GM18909 (cell line): ENCODE data around the gene PEAR1.

Experiments
- ATAC-seq: cut with Tn5 transposase; IDR thresholded peaks from one replicate; pipeline ENCODE4 v1.9.1; 2021; ENCODE audit warnings: mild to moderate bottlenecking; ENCODE audit not compliant: unreplicated experiment, poor library complexity

The PEAR1 gene

DNA sequence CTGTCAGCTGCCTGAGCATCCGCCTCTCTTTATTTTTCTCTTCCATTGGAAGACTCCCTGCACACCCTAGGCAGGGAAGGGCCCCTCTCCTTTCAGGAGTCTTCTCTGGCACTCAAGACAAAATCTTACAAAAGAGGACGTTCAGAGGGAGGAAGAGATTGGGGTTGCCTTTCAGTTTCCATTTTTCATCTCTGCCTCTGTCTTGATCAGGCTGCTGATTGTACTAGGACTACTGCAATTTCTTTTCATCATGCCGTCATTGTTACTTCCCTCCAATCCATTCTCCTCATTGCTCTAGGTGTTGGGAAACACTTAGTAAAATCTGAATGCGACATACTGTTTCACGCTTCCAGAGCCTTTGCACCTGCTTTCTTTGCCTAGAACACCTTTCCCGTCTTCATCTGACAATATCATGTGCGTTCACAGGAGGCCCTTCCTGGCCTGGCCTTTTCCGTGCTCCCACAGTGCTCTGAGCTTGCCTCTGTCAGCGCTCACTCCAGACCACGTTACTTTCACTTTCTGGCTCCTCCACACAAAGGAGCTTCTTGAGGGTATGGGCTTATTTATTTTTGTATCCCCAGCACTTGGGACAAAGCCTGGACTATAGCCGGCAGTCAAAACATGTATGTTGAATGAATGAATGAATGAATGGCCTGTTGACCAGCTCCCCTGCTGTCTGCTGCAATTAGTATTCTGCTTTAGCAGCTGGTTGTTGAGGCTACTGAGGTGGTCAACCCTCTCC is 37.9 kb downstream of the PEAR1 start:
- ATAC-seq, result no peak

DNA sequence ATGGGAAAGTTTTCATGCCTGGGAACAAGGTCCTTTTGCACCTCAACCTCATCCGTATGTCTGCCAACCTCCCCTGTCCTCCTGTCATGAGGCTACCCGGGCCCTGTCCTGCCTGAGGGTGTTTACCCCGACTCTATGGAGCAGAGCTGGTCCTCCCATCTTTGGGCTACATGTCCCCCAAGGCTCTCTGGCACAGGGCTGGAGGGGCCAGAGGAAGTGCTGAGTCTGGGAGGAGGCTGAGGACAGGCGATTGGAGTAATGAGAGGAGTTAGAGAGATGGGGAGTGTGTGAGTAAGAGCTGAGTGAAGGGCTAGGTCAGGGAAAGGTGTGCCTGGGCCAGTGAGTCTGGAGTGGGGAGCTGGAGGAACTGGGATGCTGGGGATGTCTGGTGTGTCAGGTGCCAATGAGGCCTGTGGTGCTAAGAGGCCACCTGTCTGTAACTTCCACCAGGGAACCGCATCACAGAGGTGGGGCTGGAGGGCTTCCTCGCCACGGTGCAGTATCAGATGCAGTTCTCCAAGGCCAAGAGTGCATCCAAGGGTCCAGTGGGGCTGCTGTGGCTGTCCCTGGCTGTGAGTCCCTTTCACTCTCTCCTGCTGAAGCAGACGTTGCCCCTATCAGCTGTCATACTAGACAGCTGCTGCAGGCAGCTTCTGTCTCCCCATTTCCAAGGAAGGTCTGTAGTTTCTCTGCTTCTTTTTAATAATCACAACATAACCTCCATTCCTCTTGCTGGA is 38.6 kb downstream of the PEAR1 start:
- no peak for ATAC-seq

DNA sequence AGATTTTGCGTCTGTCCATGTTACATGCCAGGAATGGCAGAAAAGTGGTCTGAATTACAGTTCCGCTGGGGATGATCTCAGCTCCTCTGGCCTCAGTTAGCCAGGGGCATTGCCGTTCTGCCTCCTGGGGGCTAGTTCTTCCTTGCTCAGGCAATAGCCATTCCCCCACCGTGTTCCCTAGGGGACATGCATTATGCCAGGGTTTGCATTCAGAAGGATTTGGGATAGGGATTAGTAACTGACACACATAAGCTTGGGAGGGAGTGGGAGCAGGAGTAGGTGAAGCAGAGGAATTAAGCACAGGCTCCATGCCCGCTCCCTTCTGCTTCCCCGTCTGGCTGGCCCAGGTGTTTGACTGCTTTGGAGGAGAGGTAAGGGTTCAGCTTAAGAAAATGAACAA is 39.6 kb downstream of the PEAR1 start:
- no peak for ATAC-seq

DNA sequence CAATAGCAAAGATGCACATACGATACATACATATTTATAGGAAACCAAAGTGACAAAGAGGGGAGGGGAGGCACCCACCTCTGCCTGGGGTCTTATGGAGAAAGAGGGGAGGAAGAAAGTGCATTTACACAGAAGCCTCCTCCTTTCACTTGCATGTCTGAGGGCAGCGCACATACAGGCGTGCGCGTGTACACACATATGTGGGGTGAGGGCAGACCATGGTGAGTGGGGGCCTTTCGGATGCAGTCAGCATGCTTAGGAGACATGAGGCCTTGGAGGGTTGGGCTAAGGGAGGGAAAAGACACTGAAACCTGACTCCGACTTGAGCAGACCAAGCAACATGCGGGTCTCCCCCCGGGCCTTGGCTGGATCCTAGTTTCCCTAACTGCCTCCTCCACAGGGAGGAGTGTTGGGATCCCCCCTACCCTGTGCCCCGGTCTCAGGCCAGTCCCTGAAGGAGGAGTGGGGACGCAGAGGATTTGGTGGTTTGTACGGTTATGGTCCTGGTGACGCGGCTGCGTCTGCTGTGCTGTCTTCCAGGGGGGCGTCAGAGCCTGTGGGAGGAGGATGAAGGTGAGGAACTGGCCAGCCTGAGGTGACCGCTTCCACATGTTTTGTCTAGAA is 42.1 kb downstream of the PEAR1 start:
- no peak for ATAC-seq

DNA sequence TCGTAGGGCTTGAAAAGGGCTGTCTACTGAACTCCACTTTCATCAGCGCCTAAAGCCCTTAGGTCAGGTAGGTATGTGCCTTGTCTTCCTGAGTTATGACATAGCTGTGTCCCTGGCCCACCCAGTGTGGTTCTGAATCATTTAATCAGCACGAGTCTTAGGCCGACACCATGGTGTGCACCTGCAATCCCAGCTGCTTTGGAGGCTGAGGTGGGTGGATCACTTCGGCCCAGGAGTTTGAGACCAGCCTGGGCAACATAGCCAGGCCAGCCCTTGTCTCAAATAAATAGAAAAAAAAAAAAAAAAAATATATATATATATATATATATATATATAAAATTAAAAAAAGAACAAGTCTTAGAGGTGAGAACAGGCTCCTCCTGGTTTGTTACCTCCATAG is 42.7 kb downstream of the PEAR1 start:
- no peak for ATAC-seq

DNA sequence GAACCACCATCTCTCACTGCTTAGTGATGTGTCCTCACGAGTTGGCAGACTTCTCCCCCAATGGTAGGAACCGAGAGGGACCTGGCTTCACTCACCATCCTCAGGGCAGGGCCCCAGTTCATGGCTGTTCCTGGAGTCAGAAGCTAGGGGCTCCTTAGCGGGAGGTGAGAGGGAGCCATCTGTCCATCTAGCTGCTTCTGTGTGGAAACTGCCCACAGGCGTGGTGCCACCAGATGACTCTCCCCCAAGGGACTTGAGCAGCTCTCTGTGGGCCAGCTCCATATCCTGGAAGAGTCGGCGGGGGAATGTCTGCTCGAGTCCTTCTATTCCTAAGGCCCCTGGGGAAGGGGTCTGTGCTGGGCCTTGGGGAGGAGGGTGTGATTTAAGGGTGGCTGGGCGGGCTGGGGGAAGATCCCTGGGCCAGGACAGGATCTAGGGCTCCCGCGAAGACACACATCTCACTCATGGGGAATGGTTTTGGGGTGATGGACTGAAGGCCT is 43.3 kb downstream of the PEAR1 start:
- no peak for ATAC-seq

DNA sequence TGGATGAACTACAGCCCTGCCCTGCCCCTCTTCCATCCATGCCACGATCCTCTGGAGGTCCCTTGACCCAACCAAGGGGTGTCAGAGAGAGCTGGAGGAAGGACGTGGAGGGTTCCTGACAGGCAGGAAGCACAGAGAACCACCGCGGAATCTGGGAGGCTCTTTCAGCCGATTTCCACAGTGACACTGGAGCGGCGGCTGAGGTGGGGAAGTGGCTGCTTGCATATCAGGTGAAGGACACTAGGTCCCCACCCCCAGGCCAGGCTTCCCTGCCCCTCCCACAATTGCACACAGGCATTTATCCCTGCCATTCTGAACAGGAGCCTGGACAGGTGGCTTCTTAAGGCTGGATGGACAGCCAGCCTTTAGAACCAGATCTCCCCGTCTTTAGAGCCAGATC is 44.4 kb downstream of the PEAR1 start:
- no peak for ATAC-seq

DNA sequence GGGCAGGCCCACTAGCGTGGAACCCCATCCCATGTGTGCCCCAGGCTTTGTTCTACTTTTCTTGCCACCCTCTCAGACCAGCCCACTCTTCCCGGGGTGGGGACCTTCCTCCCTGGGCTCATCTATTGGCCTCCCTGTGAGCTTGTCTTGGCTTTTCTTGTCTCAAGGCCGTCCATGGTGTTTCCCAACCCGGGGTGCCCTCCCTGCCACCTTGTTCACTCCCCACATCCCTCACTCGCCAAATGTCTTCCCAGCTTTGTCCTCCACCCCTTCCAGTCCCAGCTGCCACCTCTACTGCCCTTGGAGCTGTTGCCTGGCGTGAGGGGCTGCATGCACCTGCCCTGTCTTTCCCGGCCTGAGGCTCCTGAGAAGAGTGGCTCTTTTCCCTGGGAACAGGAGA is 45.3 kb downstream of the PEAR1 start:
- ATAC-seq, result no peak

DNA sequence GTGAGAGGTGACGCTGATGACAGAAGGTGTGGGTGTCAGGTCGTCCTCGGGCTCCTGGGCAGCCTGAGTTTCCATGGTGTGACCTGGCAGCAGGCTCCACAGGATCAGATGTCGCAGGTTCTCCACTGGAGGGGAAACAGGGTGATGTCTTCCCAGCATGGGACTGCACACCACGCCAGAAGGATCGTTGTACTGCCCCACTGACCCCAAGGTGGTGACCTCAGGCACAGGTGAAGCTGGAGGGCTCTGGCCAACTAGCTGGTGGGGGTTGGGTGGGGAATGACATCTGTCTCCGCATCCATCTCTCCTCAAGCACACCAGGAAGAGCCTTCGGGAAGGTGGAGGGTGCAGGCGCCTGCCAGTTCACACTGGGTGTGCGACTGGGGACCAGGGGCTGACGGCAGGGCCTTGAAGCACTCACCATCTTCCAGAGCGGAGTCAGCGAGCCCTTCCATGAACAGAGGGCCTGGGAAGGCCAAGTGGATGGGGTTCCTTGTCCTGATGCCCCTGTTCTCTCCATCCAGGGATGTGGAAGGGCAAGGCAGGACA is 46.3 kb downstream of the PEAR1 start:
- ATAC-seq, result no peak

DNA sequence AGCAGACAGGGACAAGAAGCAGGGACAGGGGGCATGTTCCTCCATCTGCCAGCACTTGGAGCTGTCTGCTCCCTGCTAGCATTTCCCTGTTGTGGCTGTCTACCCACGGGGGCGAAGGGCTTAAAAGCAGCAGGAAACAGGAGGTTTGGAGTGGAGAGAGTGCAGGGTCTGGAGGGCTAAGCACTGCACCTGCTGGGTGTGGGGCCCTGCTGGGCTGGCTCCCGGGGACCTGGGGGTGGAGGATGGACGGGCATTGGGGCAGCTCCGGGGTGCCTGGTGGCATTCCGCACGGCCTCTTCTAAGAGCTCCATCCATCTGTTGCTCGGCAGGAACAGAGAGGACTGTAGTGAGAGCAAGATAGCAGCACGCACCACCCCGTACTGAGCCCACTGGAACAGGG is 48.2 kb downstream of the PEAR1 start:
- no peak for ATAC-seq

DNA sequence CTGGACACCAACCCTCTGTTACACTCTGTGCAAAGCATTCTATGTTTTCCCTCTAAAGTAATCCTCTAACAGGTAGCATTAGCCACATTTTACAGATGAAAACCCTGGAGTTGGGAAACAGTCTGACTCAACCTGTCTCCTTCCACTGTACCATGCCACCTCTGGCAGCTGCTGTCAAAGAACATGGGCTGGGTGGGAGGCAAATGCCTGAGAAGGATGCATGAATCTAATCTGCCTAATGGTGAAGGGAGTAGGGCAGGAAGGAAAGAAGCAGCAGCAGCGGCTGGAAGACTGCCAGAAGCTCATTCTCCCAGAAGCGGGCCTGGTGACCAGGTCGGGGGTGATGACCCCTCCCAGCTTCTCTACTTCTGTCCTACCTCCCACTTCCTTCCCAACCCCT is 48.7 kb downstream of the PEAR1 start:
- ATAC-seq, result no peak

DNA sequence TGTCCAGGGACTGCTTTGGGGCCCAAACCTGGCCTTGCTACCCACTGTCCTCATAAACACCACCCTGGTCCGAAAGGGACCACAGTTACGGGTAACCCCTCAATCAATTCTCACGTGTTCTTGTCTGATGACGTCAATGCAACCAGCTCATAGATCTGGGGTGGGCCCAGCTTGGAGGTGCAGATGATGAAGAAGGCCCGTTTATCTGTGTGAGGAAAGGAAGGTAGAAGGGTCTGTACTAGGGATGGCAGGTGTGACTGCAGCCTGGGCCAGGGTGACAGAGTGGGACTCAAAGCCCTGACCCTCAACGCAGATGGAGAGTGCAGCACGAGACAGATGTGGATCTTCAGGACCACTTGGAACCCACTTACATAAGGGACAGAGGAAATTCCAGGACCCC is 49.1 kb downstream of the PEAR1 start:
- no peak for ATAC-seq

DNA sequence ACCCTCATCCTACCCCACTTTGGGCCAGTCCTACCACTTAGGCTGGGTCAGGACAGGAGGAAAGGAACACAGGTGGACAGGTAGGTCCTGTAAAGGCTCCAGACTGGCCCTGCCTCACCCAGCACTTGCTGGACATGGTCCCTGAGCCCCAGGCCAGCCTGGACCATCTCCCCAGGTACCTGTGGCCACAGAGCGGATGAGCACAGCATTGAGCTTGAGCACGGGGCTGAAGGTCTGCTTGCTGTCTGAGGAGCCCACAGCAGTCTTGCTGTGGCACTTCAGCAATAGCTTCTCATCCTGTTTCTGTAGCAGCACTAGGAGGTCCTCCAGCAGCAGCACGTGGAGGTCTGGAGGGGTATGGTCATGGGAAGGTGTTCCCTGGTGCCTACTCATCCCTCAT is 50.2 kb downstream of the PEAR1 start:
- ATAC-seq, result no peak

DNA sequence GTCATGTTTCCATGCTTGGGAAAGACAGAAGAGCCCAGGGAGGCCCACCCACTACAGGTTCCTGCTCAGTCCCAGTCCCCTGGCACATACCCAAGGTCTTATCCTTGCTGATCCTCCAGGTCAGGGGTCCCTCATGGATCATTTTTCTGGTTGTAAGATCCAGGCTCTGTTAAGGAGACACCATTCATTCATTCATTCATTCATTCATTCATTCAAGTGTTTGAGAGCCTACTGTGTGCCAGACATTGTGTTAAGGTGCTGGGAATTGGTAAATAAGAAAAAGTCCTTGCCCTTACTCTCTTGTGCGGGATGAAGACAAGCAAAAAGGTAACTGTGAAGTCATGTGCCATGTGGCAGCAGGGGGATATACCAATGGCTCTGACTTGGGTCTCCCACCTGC is 50.8 kb downstream of the PEAR1 start:
- ATAC-seq, result no peak

DNA sequence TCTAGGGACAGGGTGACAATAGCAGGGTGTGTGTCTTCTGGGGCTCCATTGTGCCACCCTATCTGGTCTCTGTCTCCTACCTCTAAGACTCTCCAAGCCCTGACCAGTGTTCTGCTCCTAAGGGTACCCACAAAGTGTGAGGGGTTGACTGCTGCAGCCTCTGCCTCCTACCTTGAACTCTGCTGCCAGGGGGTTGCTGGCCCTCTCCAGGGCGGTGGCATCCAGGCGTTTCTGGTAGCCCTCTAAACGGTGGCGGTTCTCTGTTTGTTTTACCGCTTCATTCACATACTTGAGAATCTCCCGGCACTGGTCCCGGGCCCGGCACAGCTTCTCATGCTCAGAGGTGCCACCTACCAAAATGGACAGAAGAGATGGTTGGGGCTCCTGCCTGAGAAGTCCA is 51.3 kb downstream of the PEAR1 start:
- no peak for ATAC-seq

DNA sequence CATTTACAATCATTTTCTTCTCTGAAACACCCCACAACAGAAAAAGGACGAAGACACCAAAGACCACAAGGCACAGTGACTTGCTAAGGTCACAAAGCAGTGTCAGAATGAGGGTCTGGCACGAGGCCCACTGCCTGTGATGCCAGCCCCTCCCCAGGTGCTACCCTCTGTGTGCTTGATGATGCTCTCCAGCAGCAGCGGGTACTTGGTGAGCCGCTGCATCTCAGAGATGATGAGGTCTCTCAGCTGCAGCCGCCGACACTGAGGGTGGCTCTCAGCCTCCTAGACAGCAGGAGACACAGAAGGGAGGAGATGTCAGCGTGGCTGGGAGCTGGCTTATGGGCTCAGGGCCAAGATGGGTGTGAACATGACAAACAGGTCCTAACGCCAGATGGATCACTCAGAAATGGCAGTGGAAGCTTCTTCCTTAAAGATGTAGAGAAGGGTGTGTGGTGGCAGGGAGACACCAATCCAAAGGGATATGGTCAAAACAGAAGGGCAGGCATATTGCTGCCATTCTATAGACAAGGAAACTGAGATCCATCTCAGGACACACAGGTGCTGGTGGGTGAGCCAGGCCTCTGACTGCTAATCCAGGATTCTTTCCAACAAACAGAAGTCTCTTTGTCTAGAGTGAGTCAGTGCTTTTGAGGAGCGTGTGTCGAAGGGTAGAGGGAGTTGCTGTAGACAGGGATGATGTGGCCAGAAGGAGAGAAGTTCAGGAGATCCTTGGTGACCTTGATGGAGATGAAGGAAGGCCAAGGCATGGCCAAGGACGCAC is 52.6 kb downstream of the PEAR1 start:
- no peak for ATAC-seq

DNA sequence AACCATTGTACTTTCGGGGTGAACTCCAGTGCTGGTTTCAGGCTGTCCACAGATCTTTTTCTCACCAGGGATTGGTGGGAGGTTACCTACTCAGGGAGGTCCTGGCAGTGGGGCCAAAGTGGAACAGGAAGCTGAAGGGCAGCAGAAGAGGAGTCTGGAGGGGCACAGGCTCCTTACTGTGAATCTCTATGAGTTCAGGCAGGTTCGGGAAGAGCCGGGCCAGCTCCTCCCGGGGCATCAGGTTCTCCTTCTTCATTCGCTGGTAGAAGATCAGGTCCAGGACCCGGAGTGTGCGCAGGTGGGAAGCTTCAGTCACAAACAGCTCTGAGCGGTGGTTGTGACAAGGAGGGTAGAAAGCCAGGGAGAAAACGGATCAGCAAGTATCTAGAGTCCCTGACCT is 53.6 kb downstream of the PEAR1 start:
- no peak for ATAC-seq

DNA sequence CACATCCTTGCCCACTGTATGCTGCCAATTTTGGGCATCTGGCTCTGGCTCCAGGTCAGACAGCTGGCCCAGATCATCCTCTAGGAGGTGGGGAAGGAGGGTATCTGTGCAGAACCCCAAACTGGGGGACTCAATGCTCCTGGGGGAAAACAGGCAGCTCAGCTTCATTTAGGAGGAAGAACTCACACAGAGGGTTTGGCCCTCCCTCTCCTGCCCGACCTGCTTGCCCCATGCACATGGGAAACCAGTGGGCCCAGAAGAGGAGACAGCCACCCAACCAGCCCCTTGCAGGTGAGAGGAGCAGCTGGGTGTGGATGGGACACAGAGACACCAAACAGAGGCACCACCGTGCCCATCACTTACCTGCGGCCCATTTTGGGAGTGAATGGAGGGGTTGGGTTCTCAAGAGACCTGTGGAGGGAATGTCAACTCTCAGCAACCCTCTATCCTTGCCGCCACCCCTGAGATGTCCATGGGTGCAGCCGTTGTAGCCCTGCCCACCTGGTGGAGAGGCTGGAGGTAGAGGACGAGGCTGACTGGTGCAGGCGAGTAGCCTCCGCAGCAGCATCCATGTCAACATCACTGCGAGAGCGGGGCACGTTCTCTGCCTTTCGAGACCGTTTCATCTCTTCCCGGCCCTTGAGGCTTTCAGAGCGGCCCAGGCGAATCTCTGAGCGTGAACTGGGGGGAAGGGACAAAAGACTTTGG is 54.5 kb downstream of the PEAR1 start:
- no peak for ATAC-seq

DNA sequence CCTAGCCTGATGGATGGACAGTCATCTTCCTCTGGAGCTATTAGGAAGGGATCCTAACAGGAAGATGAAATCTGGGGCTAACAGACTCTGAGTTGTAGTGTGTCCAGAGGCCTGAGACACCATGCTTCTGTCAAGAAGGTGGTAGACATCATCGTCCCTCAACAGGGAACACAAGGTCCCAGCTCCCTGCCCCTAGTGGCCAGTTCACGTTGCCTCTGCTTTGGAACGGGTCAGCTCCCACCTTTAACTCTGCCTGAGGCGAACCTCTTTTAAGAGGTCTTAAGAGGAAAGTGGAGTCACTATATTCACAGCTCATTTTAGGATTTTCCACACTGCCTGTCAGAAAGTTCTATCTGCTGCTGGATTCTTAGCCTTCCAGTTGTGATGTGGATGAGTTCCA is 55.2 kb downstream of the PEAR1 start:
- ATAC-seq, result no peak

DNA sequence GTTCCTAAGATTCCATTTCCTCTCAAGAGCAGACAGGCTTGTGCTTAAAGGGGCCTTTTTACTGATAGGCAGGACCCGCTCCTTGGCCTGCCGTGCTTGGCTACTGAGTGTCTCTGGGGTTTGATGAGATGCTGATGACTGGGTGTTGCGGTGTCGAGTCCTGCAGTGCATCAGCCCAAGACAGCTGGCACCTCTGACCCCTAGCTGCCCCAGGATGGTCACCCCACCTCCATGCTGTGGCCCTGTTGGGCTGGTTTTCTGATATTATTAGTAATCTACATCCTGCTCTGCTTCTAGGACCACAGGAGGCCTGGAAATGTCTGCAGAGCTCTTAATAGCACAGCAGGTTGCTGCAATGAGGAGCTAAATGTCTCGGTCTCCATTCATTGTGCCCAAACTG is 55.6 kb downstream of the PEAR1 start:
- ATAC-seq, result no peak
